GM18861 (cell line): ENCODE measurements around the gene GARNL3.

ENCODE experiments used
- ATAC-seq: cut with Tn5 transposase; IDR thresholded peaks from one replicate; pipeline ENCODE4 v1.9.1; 2021; ENCODE audit not compliant: unreplicated experiment

GARNL3 gene

GRCh38 chr9:127264462-127265219, at the start of gene GARNL3:
Gene GARNL3, plus strand, starts transcription at chr9:127264774. Its CDS starts 104 bp downstream, at chr9:127264878.
- ATAC-seq: no peak

GRCh38 chr9:127215268-127216209, 49.0 kb upstream of the GARNL3 start:
- ATAC-seq: no peak

- no peak for ATAC-seq
Observed at GRCh38 chr9:127216210-127216887, 48.2 kb upstream of the GARNL3 start.

GRCh38 chr9:127216888-127217217, 47.7 kb upstream of the GARNL3 start:
- ATAC-seq: no peak

GRCh38 chr9:127218818-127219217, 45.8 kb upstream of the GARNL3 start:
- ATAC-seq: no peak

GRCh38 chr9:127219520-127219919, 45.1 kb upstream of the GARNL3 start:
- ATAC-seq: no peak

GRCh38 chr9:127221695-127222094, 42.9 kb upstream of the GARNL3 start:
- ATAC-seq: no peak

- no peak for ATAC-seq
Observed at GRCh38 chr9:127222388-127223095, 42.0 kb upstream of the GARNL3 start.

GRCh38 chr9:127223266-127223665, 41.3 kb upstream of the GARNL3 start:
- ATAC-seq: no peak

GRCh38 chr9:127223810-127224177, 40.8 kb upstream of the GARNL3 start:
- ATAC-seq: no peak

- ATAC-seq: peak; percentile 26
Observed at GRCh38 chr9:127224178-127224882, 40.2 kb upstream of the GARNL3 start.

GRCh38 chr9:127224883-127225739, 39.5 kb upstream of the GARNL3 start:
- ATAC-seq: peak; percentile 34

GRCh38 chr9:127225801-127226625, 38.6 kb upstream of the GARNL3 start:
- no peak for ATAC-seq

- no peak for ATAC-seq
Observed at GRCh38 chr9:127229691-127230417, 34.7 kb upstream of the GARNL3 start.

GRCh38 chr9:127231666-127232065, 32.9 kb upstream of the GARNL3 start:
- no peak for ATAC-seq

GRCh38 chr9:127232833-127233549, 31.6 kb upstream of the GARNL3 start:
- ATAC-seq: no peak

GRCh38 chr9:127233550-127233949, 31.0 kb upstream of the GARNL3 start:
- ATAC-seq: no peak
